GM18511 (cell line): ENCODE data around the gene COL23A1.

Experiments used
- ATAC-seq: cut with Tn5 transposase; IDR thresholded peaks from one replicate; pipeline ENCODE4 v1.9.1; 2021; ENCODE audit warnings: mild to moderate bottlenecking, moderate library complexity; ENCODE audit not compliant: unreplicated experiment

Gene COL23A1

DNA sequence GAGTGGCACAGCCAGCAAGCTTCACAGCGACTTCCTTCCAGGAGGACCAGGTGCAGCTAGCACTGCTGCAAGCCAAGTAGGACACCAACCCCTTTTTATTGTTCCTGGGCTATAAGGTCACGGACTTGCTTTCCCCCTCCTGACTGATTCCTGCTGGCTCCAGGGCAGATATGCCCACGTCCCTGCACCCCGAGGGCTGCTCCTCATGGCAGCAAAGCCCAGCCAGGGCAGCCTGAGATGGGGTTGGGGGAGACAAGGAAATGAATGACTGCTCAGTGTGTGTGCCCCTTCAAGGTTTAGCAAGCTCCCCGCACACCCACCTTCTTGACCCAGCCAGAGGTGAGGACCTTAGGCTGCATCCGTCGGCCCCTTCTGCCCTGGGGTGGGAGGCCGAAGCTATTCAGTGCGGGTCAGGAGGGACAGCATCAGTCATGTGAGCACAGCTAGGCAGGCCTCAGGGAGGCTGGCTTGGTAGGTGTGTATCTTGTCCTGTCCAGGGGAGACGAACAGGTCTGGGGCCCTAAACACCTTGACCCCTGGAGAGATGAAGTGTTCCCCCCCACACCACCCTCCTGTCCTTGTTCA lies 221.4 kb downstream of the COL23A1 start:
- no peak for ATAC-seq

DNA sequence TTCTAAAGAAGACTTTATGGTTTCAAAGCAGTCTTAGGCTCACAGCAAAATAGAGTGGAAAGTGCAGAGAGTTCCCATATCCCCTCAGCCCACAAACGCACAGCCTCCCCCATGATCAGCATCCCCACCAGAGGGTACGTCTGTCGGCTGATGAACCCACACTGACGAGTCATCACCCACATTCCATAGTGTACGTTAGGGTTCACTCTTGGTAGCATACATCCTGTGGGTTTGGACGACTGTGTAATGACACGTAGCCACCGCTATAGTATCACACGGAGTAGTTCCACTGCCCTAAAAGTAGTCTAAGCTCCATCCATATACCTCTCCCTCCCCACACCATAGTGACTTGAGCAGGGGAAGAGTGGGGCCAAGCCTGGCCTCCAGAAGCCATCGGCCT lies 221.9 kb downstream of the COL23A1 start:
- no peak for ATAC-seq

DNA sequence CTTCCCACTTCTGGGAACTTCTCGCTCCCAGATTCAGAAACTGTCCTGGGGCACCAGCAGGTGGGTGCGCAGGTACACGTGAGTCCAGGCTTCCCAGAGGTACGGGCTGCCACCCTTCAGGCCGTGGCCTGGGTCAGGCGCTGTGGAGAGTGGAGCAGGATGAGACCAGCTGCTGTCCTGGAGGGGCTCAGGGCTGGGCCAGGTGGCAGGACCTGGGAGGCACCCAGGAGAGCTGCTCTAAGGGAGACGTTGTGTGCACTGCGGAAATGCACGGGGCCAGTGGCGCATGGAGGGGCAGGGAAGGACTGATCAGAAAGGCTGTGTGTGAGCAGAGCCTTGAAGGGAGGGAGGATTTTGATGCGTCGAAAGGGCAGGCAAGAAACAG lies 222.5 kb downstream of the COL23A1 start:
- no peak for ATAC-seq

DNA sequence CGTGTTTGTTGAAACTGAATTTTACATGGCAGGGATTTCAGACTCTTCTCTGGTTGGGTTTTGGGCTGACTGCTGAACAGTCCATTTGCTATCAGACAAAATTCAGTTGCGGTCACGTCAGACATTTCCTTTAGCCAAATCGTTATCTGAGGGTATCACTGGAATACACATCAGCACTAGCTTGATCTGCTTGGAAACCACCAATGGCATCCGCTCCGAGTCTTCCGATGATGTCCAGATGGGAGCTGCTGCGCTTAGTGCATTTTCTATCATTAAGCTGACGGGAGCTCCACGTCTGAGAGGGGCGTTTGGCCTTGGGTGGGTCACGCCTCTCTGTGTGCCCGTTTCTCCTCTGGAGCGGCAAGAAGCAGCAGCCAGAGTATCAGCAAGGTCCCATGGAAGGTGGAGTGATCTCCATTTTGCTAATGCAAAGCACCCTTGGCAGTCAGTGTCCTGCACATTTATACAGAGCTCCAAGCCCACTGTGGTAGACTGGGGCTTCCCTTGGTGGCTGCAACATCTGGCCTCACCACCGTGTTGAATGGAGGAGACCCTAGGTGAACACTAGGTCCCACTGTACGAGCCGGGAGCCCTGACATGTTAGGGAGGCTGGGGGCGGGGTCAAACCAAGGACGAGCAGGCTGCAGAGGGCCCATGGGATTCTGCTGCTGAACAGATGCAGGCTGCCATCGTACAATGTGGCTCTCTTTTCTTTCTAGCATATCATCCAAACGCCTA lies 223.0 kb downstream of the COL23A1 start:
- ATAC-seq = no peak

DNA sequence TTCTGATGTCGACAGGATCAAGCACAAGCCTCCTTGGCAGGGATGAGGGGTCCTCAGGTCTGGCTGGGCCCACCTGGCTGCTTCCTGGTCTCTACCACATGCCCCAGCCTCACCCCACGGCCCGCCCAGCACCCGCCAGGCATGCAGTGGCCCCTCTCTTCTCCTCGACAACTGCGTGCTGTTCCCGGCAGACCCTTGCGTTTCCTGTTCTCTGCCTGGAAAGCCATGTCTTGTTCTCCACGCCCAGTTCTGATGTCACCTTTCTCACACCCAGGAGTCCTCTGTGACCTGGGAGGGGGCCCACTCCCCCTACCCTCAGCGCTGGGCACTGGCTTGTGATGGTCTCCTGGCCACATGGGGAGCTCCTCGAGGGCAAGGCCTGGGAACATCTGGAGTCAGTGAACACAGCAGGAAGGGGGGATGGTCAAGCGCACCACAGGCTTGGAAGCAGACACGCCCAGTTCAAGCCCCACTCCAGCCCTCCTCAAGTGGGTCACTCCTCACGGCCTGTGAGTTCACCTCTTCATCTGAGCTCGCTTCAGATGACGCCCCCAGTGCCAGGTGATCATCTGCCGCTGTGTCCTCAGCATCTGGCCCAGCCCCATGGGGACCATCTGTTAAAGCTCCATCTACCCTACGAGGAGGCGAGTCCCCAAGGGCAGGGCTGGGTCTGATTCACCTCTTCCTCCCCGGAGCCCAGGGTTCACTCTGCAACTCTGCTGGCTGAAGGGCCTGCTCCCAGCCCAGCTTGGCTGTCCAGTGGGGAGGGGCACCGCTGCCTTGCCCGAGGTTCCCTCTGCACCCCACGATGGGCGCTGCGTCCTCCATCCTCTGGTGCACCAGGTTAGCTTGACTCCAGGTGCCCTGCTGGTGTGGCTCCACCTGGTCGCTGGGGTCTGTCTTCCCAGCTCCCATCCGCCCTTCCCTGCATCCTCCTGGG lies 224.4 kb downstream of the COL23A1 start:
- no peak for ATAC-seq

DNA sequence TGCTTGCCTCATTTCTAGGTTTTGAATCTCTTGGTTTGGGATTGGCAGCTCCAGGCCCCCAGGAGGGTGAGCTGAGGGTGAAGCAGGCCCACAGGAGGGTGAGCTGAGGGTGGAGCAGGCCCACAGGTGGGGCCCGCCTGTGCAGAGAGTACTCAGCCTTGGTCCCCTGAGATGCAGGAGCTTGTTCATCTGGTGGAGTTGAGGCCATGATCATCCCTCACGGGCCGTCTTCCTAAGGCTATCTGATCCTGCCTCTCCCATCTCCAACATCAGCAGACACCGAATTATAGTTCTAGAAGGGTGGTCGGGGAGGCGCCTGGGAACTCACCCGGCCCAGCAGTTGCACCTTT lies 225.9 kb downstream of the COL23A1 start:
- ATAC-seq = no peak

DNA sequence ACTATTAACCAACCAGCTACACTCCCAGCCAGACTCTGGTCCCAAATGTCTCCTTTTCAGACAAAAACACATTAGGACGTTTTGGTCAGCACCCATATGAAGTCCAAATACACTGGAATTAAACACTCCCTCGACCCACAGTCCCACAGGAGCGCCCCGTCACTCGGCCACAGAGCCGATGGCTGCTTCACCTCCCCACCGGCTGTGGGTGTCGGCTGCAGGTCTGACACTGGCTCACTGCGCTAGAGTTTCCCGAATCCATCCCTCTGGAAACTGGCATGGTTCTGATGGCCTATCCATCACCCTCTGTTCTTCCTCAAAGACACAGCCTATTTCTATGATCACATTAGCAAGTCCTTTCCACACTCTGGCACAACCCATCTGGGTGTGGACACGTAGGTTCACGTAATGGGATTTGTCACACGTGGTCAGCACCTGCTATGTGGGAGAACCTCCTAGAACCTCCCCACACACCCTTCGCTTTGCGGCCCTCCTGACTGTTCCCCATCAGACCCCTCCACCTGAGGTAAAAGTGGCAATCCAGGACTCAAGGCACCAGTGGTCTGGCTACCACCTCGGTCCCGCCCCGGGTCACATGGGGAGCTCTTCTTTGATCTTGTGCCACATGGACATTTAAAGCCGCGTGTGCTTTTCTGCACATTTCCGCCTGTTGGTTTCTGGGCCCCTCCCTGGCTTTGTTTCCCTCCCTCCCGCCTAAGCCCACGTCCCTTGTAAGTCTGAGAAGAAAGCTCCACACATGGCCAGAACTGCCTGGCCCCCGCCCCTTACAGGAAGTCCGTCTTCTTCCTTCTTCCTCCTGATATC lies 226.5 kb downstream of the COL23A1 start:
- ATAC-seq = no peak

DNA sequence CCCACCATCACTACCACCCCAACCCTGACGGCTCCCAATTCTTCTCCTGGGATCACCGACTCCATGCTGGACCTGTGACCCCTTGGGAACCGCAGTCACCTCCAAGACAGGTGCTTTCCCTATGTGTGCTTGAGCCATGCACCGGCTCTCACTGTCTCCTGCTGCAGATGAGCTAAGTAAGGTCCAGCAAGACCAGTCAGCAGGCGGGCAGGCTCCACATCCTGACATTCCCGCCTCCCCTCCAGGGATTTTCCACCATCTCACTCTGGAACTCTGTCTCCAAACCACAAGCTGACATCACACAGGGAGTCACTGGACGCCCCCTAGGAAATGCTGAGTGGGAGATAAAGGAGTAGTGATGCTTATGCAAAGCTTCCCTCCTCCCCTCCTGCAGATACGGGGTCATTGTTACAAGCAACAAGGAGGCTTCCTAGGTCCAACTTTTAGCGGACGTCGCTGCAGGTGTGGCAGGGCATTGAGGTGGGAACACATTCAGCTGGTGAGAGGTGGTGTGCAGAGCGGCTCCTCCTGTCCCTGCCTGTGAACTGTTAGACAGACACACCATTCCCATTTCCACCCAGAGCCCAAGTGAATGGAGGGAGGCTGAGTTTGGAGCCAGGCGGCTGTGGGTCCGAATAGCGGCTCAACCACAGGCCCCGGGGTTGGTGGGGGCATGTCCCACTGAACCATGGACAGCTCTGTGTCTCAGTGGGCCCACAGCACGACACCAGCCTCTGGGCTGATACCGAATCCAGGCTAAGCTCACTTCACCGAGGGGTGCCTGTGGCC lies 228.3 kb downstream of the COL23A1 start:
- ATAC-seq = no peak

DNA sequence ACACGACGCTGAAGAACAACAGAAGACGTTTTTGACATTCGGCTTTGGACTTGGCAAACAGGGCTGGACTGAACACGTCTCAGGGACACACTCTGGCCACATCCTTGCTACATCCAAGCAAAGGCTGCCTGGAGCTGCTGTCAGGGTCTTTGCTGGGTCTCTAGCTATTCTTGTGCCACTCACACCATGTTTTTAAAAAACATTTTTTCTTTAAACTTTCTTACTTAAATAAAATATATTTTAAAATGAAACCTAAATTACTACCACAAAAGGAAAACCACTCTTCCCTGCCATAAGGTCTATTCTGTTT lies 229.3 kb downstream of the COL23A1 start:
- ATAC-seq = no peak

DNA sequence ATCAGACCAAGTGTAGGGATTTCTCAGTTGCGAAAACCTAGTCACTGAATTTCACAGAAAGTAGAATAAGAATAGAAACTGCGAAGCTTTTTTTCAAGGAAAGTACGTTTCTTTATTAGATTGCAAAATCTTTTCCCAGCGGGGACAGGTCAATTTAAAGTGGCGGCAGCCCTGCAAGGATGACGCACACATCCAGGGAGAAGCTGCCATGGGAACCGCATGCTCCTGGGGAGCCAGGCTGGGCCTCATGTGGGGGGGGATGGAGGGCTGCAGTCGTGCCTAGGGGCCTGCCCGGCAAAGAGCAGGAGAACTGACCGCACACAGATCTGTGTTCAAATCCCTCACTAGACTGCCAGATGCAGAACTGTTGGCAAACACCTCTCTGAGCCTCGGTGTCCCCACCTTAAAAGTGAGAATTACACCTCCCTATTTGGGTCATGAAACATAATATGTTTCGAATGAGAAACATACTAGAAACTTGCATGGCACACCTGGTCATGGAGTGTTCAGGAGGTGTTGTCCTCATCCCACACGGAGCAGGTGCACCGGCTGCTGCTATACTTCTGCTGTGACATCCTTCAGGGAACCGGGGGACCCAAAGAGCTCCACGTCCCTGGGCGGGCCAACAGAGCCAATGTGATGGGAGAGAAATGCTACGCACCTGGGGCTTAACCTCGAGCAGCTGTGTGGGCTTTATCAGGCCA lies 229.8 kb downstream of the COL23A1 start:
- ATAC-seq = no peak

DNA sequence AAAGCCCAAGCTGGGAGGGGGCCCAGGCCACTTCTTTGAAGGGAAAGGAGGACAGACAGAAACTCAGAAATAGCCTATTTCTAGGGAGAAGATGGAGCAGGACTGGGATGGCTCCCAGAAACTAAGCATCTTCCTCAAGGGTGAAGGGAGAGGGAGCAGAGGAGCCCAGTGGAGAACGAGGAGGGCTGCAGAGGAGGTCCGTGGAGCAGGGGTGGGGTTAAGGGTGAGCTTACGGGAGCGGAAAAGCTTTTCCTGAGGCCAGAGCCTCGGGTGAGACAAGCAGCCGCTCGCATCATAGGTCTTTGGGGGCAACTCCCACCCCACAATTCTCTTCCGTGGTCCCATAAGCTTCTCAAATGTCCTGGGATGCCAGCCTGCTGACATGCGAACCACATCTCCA lies 230.5 kb downstream of the COL23A1 start:
- ATAC-seq = no peak

DNA sequence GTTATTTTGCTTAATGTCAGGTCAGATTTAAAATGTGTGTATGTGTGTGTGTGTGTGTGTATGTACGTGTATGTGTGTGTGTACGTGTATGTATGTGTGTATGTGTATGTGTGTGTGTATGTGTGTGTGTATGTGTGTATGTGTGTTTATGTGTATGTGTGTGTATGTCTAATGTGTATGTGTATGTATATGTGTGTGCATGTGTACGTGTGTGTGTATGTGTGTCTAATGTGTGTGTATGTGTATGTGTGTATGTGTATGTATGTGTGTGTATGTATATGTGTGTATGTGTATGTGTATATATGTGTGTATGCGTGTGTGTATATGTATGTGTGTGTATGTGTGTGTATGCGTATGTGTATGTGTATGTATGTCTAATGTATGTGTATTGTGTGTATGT lies 232.5 kb downstream of the COL23A1 start:
- no peak for ATAC-seq

DNA sequence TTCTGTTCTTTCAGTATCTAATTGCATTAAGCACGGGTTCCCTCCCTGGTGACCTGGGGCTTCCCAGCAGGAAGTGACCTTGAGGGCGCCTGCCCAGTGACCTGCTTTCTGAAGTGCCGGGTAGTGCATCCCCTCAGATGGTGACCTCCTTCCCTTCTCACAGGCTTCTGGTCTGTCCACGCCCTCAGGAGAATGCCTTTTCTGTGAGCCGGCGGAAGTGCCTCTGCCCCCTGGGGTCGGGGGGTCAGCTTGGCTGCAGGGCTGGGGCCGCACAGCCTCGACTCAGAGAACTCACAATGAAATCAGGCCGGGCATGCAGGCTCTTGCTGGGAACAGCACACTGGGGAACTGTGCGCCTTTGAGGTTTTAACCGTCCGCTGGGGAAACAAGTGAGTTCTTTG lies 233.1 kb downstream of the COL23A1 start:
- no peak for ATAC-seq

DNA sequence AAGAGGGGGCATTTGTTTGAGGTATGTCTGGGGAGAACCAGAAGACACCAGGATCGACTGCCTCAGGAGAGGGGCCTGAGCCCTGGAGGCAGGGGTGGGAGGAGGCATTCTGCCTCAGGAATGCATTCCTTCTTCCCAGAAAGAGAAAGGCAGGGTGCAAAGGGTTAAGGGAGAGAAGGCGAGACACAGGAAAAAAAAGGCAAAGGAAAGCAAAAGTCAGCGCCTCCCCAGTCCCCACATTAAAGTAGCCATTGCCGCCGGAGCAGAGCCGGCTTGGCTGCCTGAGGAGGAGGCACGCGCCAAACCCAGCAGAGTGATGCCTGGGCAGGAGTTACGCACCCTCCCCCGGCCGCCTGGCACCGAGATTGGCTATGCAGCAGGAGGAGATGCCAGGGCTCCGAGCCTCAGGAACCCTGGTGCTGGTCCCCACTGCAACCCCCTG lies 233.7 kb downstream of the COL23A1 start:
- no peak for ATAC-seq

DNA sequence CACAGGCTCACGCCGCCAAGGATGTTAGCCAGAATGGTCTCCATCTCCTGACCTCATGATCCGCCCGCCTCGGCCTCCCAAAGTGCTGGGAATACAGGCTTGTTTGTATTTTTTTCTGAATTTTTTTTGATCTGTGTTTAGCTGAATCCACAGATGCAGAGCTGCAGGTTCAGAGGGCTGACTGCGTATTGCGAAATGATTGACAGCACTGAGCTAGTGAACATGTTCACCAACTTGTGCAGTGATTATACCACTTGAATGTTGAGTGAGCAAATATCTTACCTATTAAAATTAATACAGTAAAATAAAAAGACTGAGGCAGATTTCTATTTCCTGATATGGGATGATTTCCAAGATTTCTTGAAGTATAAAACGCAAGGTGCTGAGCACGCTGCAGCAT lies 234.5 kb downstream of the COL23A1 start:
- no peak for ATAC-seq

DNA sequence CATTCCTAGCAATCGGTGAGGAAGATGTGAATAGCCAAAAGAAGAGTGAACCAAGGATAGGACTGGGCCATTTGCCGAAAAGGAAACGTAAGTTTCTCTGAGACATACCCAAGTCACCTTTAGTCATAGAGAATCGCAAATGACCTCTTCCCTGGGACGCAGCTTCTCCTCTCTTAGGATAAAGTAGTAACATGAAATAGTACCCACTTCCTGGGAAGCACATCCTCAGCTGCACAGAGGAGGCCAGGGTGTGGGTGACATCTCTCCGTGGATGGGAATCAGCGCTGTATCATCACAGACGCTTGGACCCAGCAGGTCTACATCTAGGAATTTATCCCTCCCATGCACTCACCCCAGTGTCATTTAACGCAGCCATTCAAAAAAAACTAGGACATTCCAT lies 236.7 kb downstream of the COL23A1 start:
- no peak for ATAC-seq

DNA sequence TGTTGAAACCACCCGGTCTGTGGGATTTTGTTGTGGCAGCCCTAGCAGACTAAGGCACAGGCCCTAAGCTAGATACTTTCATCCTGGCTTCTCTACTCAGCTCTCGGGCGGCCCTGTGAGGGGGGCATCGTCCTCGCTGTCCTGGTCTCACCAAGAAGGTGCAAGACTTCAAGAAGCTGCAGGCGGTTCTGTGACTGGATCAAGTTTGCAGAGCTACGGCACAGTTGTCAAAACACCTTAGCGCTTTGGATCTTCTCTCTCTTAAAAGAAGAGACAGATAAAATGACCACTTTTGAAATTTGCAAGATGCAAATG lies 238.2 kb downstream of the COL23A1 start:
- no peak for ATAC-seq

DNA sequence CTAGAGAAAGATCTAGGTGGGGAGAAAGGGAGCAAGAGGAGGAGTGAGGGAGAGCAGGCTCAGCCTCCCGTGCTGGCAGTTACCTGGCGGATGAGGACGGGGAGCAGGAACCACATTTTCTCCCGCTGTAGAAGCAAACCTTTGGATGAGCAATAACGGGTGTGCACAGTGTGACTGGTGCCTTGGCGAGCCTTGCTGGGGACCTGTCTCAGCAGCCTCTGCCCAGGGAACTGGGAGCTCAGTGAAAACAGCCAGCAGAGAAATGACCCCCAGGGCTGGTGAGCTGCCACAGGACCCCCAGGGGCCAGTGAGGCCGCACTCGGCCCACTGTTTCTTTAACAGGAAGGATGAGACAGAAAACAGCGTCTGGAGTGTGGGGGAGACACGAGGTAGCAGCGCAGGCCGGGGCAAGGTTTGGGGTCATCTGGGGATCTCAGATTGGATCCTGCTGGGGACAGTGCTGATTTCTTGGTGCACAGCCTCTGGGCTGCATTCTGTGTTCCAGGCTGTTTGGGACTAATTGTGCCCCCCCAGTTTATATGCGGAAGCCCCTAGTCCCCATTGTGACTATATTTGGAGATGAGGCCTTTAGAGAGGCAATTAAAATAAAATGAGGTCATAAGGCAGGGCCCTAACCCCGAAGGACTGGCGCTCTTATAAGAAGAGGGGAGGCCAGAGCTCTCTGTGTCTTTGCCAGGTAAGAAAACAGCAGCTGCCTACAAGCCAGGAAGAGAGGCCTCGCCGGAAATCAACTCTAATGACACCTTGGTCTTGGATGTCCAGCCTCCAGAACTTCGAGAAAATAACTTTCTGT lies 238.8 kb downstream of the COL23A1 start:
- no peak for ATAC-seq
